IPS-18a (cell line): Measurements from ENCODE around the gene DAG1.
A peak's percentile ranks its signal among the peaks of the same experiment; 100 is the strongest.

Experiments used
- H3K27ac ChIP-seq: one replicate; pipeline ENCODE4 v1.5.1; 2013; ENCODE audit warnings: low read length
- H3K27me3 ChIP-seq: one replicate; pipeline ENCODE4 v1.6.1; 2013; ENCODE audit warnings: mild to moderate bottlenecking, low read length; ENCODE audit not compliant: control insufficient read depth, insufficient read depth
- H3K36me3 ChIP-seq: one replicate; pipeline ENCODE4 v1.6.1; 2013; ENCODE audit warnings: low read depth, low read length; ENCODE audit not compliant: control insufficient read depth
- H3K4me1 ChIP-seq: one replicate; pipeline ENCODE4 v1.6.1; 2013; ENCODE audit warnings: low read depth, low read length; ENCODE audit not compliant: control insufficient read depth
- H3K4me3 ChIP-seq: one replicate; pipeline ENCODE4 v1.5.1; 2013; ENCODE audit warnings: low read length
- H3K9ac ChIP-seq: one replicate; pipeline ENCODE4 v1.6.1; 2013; ENCODE audit warnings: mild to moderate bottlenecking, low read length, moderate library complexity
- H3K9me3 ChIP-seq: one replicate; pipeline ENCODE4 v1.6.1; 2013; ENCODE audit warnings: low read depth, low read length; ENCODE audit not compliant: control insufficient read depth

Gene DAG1

DNA sequence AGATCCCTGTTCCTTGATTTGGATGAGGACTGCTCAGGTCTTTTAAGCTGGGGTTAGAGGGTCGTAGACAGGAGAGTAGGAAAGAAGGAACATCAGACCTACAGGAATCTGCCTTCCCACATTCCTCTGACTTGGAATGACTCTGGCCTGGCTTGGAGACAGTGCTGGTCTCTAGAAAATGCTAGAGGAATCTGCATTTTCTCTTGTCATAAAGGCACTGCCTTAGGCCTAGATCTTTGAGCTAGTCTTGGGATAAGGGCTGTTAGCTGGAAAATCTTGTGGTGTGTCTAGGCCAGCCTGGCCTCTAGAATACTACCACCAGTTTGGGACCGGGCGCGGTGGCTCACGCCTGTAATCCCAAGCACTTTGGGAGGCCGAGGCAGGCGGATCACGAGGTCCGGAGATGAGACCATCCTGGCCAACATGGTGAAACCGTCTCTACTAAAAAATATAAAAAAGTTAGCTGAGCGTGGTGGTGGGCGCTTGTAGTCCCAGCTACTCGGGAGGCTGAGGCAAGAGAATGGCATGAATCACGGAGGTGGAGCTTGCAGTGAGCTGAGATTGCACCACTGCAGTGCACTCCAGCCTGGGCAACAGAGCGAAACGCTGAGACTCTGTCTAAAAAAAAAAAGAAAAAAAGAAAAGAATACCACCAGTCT is 66.9 kb downstream of the DAG1 start:
- H3K4me1 ChIP-seq: peaks cover 12% of the 10 kb centered on the region
- peaks cover 15% of the 10 kb centered on the region for H3K36me3 ChIP-seq
- no peaks in the 10 kb centered on the region for H3K9me3 ChIP-seq
- H3K27me3 ChIP-seq: peaks cover 7% of the 10 kb centered on the region
- H3K9ac ChIP-seq: peak overlapping the region; percentile 23
- no peak overlapping the region for H3K27ac ChIP-seq
- no peak overlapping the region for H3K4me3 ChIP-seq

DNA sequence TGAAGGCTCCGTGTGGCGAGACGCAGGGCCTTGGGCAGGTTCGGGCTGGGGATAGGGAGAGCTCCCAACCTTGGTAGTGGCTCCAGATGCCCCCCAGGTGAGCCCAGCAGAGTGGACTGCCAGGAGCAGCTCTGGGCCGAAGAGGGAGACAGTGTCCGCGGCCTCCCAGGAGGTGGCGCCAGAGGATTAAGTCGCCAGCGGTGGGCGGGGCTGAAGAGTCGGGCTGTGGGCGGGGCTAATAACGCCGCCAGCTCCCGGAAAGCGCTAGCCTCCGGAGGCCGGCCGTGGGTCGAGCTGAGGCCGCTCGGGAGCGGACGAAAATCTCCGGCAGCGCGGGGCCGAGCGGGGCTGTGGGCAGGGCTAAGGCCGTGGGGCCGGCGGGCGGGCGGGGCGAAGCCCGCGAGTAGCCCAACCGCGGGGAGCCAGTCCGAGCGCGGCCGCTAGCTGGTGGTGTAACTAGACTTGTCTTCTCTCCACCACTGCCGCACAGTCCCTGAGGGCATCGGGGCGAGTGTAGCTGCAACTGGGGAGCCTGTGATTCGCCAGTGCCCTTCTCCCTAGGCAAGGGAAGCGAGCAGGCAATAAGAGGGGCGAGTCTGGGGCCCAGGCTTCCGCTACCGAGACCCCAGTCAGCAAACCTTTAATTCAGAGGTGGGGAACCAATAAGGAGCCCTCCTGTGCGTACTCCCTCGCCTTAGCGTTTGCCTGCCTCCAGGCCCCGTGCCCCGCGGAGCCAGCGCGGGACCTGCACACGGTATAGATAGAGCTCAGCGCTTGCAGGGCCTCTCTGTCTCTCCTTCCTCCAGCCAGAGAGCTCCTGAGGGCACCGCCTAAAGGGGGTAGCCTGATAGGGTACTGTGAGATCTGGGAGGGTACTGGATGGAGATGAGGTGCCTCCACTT is 69.8 kb downstream of the DAG1 start:
- peak overlapping the region; percentile 79 for H3K4me3 ChIP-seq
- no peaks in the 10 kb centered on the region for H3K9me3 ChIP-seq
- H3K36me3 ChIP-seq: no peaks in the 10 kb centered on the region
- peaks cover 7% of the 10 kb centered on the region for H3K27me3 ChIP-seq
- H3K27ac ChIP-seq: no peak overlapping the region
- H3K4me1 ChIP-seq: peaks cover 7% of the 10 kb centered on the region
- H3K9ac ChIP-seq: peak overlapping the region; percentile 58

DNA sequence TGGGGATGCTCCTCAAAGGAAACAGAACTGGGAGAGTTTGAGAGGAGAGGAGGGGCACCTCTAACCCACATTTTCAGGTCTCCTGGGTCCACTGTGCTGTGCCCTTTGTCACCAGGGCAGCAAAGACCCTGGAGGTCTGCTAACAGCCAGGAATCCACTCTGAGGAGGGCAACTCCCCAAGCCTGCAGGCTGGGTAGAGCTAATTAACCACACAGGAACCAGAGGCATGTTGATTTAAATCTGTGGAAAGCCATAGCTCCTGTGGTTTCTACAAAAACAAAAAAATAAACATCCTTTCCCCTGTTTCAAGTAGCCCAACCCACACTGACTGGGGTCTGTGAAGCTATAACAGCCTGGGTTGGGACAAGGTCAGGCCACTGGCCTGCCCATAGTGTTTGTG is 82.0 kb downstream of the DAG1 start:
- Histone ChIP-seq H3K27ac (no peak overlapping the region), H3K27me3 (peaks cover 14% of the 10 kb centered on the region), H3K4me1 (peaks cover 11% of the 10 kb centered on the region), H3K9ac (no peak overlapping the region), H3K9me3 (no peaks in the 10 kb centered on the region), H3K4me3 (no peak overlapping the region), H3K36me3 (no peaks in the 10 kb centered on the region)

DNA sequence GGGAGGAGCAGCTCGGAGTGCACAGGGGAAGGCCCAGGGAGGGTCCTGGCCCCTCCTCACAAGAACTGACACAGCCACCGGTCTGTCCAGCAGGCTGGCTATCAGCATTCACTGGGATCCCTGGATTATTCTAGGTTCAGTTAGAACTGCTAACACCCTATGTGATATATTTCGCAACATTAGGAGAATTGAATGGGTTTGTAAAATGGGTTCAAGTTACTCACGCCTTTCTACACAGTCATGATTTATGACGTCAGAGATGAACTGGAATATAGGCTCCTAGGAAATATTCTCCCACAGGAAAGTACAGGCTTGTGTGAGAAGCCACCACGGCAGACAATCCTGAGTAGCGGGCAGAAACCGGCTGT is 83.2 kb downstream of the DAG1 start:
- H3K9me3 ChIP-seq: no peaks in the 10 kb centered on the region
- peaks cover 14% of the 10 kb centered on the region for H3K27me3 ChIP-seq
- peaks cover 11% of the 10 kb centered on the region for H3K4me1 ChIP-seq
- peak overlapping the region; percentile 78 for H3K9ac ChIP-seq
- H3K36me3 ChIP-seq: no peaks in the 10 kb centered on the region
- H3K4me3 ChIP-seq: peak overlapping the region; percentile 95
- no peak overlapping the region for H3K27ac ChIP-seq

DNA sequence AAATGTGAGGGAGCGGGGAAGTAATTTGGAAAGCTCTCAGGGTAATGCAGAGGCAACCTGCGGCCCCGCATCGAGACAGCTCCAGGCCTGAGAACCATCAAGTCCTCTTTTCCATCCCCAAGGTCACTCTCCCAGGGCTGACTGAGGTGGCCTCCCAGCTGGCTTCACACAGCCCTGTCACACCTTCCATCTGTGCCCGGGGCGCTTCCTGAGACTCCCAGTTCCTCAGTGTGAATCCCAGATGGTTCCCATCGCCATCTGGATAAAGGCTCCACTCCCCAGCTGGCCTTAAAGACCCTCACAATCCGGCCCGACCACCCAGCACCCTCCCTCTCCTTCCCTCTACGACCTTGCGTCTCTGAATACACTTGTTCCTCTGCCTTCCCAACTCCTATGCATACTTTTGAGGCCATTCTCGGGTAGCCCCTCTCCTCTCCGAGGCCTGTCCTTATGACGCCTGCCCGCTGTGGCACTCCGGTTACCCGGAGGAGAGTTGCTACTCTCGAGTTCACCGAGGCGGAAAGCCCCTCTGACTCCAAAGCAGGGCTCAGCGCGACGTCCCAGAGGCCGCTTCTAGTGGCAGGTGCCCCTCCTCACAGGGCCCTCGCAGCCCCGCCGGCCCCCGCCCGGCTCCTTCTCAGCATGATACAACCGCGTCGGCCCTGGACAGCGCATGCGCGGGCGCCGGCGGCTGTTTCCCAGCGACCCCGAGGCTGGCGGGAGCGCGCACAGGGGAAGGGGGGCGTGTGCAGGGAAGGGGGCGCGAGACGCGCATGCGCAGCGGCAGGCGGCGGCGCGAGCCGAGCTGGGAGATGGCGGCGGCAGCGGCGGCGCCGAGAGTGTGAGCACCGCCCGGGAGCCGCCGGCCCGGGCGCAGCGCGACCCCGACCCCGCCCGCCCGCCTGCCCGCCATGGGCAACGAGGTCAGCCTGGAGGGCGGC is 83.9 kb downstream of the DAG1 start, which contains the start of gene BSN:
TSS of gene BSN (plus strand) at position 786 of the 941 bp plus-strand sequence. CDS start at position 912, 126 bp downstream.
- no peaks in the 10 kb centered on the region for H3K36me3 ChIP-seq
- H3K9me3 ChIP-seq: no peaks in the 10 kb centered on the region
- H3K27ac ChIP-seq: no peak within 1 kb of the TSS
- peak within 1 kb of the TSS; percentile 95 for H3K4me3 ChIP-seq
- peaks cover 14% of the 10 kb centered on the region for H3K27me3 ChIP-seq
- H3K4me1 ChIP-seq: peaks cover 11% of the 10 kb centered on the region
- H3K9ac ChIP-seq: peak within 1 kb of the TSS; percentile 78

DNA sequence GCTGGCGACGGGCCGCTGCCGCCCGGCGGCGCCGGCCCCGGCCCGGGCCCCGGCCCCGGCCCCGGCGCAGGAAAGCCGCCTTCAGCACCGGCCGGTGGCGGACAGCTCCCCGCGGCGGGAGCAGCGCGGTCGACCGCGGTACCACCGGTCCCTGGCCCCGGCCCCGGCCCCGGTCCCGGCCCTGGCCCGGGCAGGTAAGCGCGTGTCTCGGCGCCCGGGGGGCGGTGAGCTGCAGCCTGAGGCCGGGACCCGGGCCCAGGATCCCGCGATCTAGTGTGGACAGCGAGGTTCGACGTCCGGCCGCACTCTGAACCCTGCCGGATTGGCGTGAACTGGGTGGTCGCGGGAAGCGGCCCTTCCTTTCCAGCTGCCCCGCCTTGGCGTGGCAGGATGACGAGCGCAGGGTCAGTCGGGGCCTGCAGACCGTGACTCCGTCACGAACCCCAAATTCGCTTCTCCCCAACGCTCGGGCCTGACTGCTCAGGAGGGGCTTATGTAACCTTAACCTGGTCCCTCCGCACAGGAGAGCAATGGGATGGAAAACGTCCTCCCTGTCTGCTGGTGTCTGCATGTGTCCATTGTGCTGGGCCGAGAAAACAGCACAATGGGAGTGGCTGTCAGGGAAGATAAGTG is 84.7 kb downstream of the DAG1 start:
- H3K36me3 ChIP-seq: no peaks in the 10 kb centered on the region
- peak overlapping the region; percentile 73 for H3K4me3 ChIP-seq
- H3K9me3 ChIP-seq: no peaks in the 10 kb centered on the region
- H3K9ac ChIP-seq: peak overlapping the region; percentile 30
- H3K4me1 ChIP-seq: peaks cover 11% of the 10 kb centered on the region
- H3K27me3 ChIP-seq: peaks cover 14% of the 10 kb centered on the region
- H3K27ac ChIP-seq: no peak overlapping the region

DNA sequence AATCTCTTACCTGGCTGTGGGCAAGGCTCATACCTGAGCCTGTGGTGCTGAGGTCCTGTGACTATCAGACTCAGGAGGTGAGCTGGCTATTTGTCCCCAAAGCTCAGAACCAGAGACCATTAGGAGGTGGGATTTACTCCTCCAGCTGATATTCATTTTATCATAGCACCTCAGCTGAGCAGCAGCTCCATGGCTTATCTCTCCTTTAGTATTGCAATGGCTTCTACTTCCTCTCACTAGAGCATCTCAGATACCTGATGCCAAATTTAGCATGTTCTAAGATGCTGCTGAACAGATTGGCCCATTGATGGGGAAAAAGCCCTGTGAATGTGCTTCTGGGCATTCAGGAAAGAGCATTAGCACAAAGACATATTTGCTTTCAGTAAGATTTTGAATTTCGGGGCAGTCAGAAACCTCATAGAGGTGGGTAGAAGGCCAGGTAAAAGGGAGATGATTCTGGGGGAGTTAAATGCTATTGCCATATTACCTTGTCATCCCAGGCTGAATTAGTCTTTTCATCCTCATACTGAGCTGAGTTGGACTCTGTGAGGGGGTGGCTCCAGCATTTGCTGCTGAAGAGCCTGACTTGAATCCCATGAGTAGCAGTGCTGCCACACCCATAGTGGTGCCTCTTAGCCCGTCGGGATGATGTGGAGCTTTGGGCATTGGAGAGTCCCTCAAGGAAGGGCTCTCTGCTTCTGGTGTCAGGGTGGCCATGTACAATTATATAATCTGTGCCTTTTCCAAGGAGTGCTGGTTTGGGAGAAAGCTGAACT is 86.6 kb downstream of the DAG1 start:
- Histone ChIP-seq H3K27me3 (peaks cover 14% of the 10 kb centered on the region), H3K4me3 (no peak overlapping the region), H3K36me3 (no peaks in the 10 kb centered on the region), H3K9ac (no peak overlapping the region), H3K27ac (no peak overlapping the region), H3K9me3 (no peaks in the 10 kb centered on the region), H3K4me1 (peaks cover 11% of the 10 kb centered on the region)

DNA sequence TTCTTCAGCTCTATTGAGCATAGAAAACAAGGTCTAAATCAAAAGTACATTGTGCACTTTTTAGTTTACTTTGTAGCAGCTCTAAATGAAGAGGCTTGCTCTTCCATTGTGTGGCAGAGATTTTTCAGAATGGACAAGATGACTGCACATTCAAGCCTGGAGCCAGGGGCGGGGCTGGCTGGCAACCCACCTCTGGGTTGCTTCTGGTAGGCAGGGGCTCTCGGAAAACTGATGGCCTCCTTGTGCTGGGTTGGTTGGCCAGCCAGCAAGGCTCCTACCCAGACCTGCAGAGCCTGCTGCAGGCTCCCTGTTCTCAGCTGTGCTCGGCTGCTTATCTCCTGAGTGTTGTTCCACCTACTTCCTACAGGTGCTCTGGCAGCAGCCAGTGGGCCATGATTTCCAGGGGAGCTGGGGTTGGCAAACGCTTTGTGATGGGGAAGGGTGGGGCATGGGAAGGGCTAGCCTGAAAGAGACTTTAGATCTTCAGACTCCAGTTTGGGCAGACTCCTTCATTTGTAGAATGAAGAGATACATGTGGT is 93.0 kb downstream of the DAG1 start:
- H3K9me3 ChIP-seq: no peaks in the 10 kb centered on the region
- no peak overlapping the region for H3K4me3 ChIP-seq
- H3K36me3 ChIP-seq: no peaks in the 10 kb centered on the region
- H3K9ac ChIP-seq: no peak overlapping the region
- H3K27me3 ChIP-seq: no peaks in the 10 kb centered on the region
- H3K27ac ChIP-seq: no peak overlapping the region
- H3K4me1 ChIP-seq: no peaks in the 10 kb centered on the region

DNA sequence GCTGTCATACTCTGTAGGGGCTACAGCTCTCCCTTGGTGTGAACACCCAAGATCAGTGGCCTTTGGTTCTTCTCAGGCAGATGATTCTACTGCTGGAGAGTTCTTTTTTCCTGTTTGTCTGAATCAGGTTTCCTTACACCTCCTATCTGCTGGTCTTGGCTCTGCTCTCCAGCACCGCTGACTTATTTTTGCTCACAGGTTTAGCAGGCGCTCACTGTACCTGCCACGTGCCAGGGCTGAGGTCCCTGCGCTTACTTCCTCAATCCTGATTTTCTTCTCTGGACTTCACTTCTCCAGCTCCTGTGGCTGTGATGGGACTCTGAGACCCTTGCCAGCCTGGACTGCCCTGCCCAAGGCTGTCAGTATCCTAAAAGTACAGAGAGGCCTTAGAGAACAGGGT is 93.7 kb downstream of the DAG1 start:
- H3K36me3 ChIP-seq: no peaks in the 10 kb centered on the region
- H3K27ac ChIP-seq: no peak overlapping the region
- no peaks in the 10 kb centered on the region for H3K4me1 ChIP-seq
- H3K27me3 ChIP-seq: no peaks in the 10 kb centered on the region
- H3K9me3 ChIP-seq: no peaks in the 10 kb centered on the region
- H3K9ac ChIP-seq: no peak overlapping the region
- H3K4me3 ChIP-seq: no peak overlapping the region

DNA sequence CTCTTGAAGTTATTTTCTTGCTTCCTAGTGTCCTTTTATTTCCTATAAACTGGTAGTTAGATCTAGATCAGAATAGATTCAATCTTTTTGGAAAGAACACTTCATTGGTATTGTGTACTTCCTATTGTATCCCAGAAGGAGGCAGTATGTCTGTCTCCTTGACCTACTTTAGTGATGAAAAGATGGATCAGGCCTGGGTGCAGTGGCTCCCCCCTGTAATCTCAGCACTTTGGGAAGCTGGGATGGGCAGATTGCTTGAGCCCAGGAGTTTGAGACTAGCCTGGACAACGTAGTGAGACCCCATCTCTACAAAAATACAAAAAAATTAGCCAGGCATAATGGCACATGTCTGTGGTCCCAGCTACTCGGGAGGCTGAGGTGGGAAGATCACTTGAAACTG is 96.2 kb downstream of the DAG1 start:
- H3K4me3 ChIP-seq: no peak overlapping the region
- H3K36me3 ChIP-seq: no peaks in the 10 kb centered on the region
- no peak overlapping the region for H3K27ac ChIP-seq
- no peaks in the 10 kb centered on the region for H3K9me3 ChIP-seq
- no peaks in the 10 kb centered on the region for H3K27me3 ChIP-seq
- peaks cover 17% of the 10 kb centered on the region for H3K4me1 ChIP-seq
- H3K9ac ChIP-seq: no peak overlapping the region
